CD4-positive, alpha-beta T cell (primary cell): Measurements from ENCODE around the gene SRPRB. TPM values are rescaled to one million over a fixed set of nuclear protein-coding genes. Genes with fewer than 3 reads are reported as not detected.

Experiments
- ATAC-seq: fragments of 200-7000 bp; cut with Tn5 transposase; one replicate; pipeline ENCODE4 v1.10.0; 2022; ENCODE audit warnings: mild to moderate bottlenecking; ENCODE audit not compliant: poor library complexity
- CTCF ChIA-PET: fragments of 350-600 bp; sonication (Branson Sonifier 250); formaldehyde crosslinking; loops from one replicate; lab custom pipeline; 2021; ENCODE audit warnings: antibody characterized with exemption, inconsistent platforms; lab: Charles Lee
- POLR2A ChIA-PET: fragments of 350-600 bp; sonication (Branson Sonifier 250); formaldehyde crosslinking; loops from one replicate; lab custom pipeline; 2021; ENCODE audit warnings: antibody characterized with exemption, inconsistent platforms; lab: Charles Lee
- DNase-seq, 14 experiments: peaks; one replicate each; pipeline ENCODE4 v3.0.0-alpha.2; 2013 to 2020; ENCODE audit warnings: mixed read lengths in 2 of 14
- H3K27ac ChIP-seq, 2 donors: one replicate each; pipeline versions ENCODE4 v1.5.1 to v1.7.0; 2013; ENCODE audit warnings: low read length in 2 of 2, low read depth in 1 of 2, mild to moderate bottlenecking in 1 of 2
- H3K27me3 ChIP-seq, 2 experiments: 1 replicate in 1 of 2; 2 replicates in 1 of 2; pipeline versions ENCODE4 v1.6.1 to v1.7.0; 2013; ENCODE audit warnings: low read length in 2 of 2, control low read depth in 1 of 2, mild to moderate bottlenecking in 1 of 2, moderate library complexity in 1 of 2; ENCODE audit not compliant: insufficient read depth in 2 of 2, control insufficient read depth in 1 of 2
- H3K36me3 ChIP-seq: one replicate; pipeline ENCODE4 v1.6.1; 2013; ENCODE audit warnings: low read length, control low read depth; ENCODE audit not compliant: insufficient read depth
- H3K4me1 ChIP-seq: one replicate; pipeline ENCODE4 v1.6.1; 2013; ENCODE audit warnings: low read length, control low read depth; ENCODE audit not compliant: insufficient read depth
- H3K4me3 ChIP-seq: one replicate; pipeline ENCODE4 v1.5.1; 2013; ENCODE audit warnings: mild to moderate bottlenecking, low read length, moderate library complexity
- H3K9me3 ChIP-seq, 2 experiments: 1 replicate in 1 of 2; 2 replicates in 1 of 2; pipeline versions ENCODE4 v1.6.1 to v1.7.0; 2013; ENCODE audit warnings: low read length in 2 of 2, mild to moderate bottlenecking in 2 of 2, control low read depth in 1 of 2, moderate library complexity in 1 of 2; ENCODE audit not compliant: control insufficient read depth in 1 of 2, insufficient read depth in 1 of 2
- H3K27ac Mint-ChIP-seq: one replicate; pipeline ENCODE4 v1.8.0; 2020; ENCODE audit warnings: mixed read lengths
- H3K27me3 Mint-ChIP-seq: one replicate; pipeline ENCODE4 v1.8.0; 2021; ENCODE audit warnings: mixed read lengths
- H3K36me3 Mint-ChIP-seq: one replicate; pipeline ENCODE4 v1.8.0; 2021; ENCODE audit warnings: low read depth, mixed read lengths
- H3K4me1 Mint-ChIP-seq: one replicate; pipeline ENCODE4 v1.8.0; 2021; ENCODE audit warnings: low read depth, mixed read lengths
- H3K4me3 Mint-ChIP-seq: one replicate; pipeline ENCODE4 v1.8.0; 2020; ENCODE audit warnings: mild to moderate bottlenecking, mixed read lengths
- H3K9me3 Mint-ChIP-seq: one replicate; pipeline ENCODE4 v1.8.0; 2020; ENCODE audit warnings: mixed read lengths
- intact Hi-C, 2 experiments: fragments of 100-400 bp; cut with DNase I in 1 of 2; cut with micrococcal nuclease in 1 of 2; formaldehyde crosslinking; loops; one replicate each; pipeline versions ENCODE4 v1.15.1 to v1.9.0; 2023 to 2025; cut with DNase I, micrococcal nuclease
- total RNA-seq, 174 experiments: library from RNA in 2 of 174; stranded (reverse) in 2 of 174; gene quantifications; one replicate each; pipeline ENCODE4 v1.2.3 and lab custom pipeline; 2021 to 2026
- TF ChIP-seq, protein P1 (sequence below): fragments of 200-600 bp; IDR thresholded peaks from one replicate; pipeline ENCODE4 v1.8.0; 2022; ENCODE audit warnings: antibody characterized with exemption, mild to moderate bottlenecking

Gene SRPRB
- total RNA-seq, 2 experiments from 2014 or later, result 19.1 to 19.9 TPM

GRCh38 chr3:133759740-133760305 is 45.8 kb upstream of the SRPRB start:
- Mint-ChIP-seq H3K9me3 (no peaks in the 10 kb centered on the region), H3K4me3 (no peak overlapping the region), H3K4me1 (no peaks in the 10 kb centered on the region), H3K27ac (no peak overlapping the region), H3K36me3 (no peaks in the 10 kb centered on the region), H3K27me3 (peaks cover 17% of the 10 kb centered on the region)
- Histone ChIP-seq H3K27ac (no peak overlapping the region), H3K4me1 (no peaks in the 10 kb centered on the region), H3K9me3 (no peaks in the 10 kb centered on the region), H3K27me3 (peaks cover 3% of the 10 kb centered on the region in 2 experiments), H3K4me3 (no peak overlapping the region), H3K36me3 (no peaks in the 10 kb centered on the region)
- intact Hi-C loops, result loop anchor here in 1 of 2 experiments (10.0 kb wide), 1 partner anchor 115 kb away; no protein-coding TSS in a partner anchor
- CTCF ChIA-PET, result interaction anchor here (0.8 kb wide), 1 partner anchor 7 kb away, joined by 3 read pairs; no protein-coding TSS in a partner anchor
- DNase-seq (no peak), ATAC-seq (no peak)
- POLR2A ChIA-PET, result no interaction called here
- TF ChIP-seq, protein P1, sequence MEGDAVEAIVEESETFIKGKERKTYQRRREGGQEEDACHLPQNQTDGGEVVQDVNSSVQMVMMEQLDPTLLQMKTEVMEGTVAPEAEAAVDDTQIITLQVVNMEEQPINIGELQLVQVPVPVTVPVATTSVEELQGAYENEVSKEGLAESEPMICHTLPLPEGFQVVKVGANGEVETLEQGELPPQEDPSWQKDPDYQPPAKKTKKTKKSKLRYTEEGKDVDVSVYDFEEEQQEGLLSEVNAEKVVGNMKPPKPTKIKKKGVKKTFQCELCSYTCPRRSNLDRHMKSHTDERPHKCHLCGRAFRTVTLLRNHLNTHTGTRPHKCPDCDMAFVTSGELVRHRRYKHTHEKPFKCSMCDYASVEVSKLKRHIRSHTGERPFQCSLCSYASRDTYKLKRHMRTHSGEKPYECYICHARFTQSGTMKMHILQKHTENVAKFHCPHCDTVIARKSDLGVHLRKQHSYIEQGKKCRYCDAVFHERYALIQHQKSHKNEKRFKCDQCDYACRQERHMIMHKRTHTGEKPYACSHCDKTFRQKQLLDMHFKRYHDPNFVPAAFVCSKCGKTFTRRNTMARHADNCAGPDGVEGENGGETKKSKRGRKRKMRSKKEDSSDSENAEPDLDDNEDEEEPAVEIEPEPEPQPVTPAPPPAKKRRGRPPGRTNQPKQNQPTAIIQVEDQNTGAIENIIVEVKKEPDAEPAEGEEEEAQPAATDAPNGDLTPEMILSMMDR, result no peak

GRCh38 chr3:133760916-133761315 is 44.7 kb upstream of the SRPRB start:
- H3K4me3 ChIP-seq, result no peak overlapping the region
- no peak overlapping the region for H3K27ac ChIP-seq
- no peaks in the 10 kb centered on the region for H3K36me3 Mint-ChIP-seq
- ATAC-seq, result no peak
- DNase-seq, result no peak
- TF ChIP-seq, protein P1, result no peak
- no peaks in the 10 kb centered on the region for H3K4me1 Mint-ChIP-seq
- ChIA-PET CTCF (no interaction called here), POLR2A (no interaction called here)
- H3K9me3 ChIP-seq, result no peaks in the 10 kb centered on the region
- H3K4me3 Mint-ChIP-seq, result no peak overlapping the region
- H3K36me3 ChIP-seq, result no peaks in the 10 kb centered on the region
- intact Hi-C loops, result no loop called here
- no peaks in the 10 kb centered on the region for H3K4me1 ChIP-seq
- H3K27me3 Mint-ChIP-seq, result peaks cover 23% of the 10 kb centered on the region
- H3K27me3 ChIP-seq, result peaks cover 3% of the 10 kb centered on the region in 2 experiments
- no peaks in the 10 kb centered on the region for H3K9me3 Mint-ChIP-seq
- H3K27ac Mint-ChIP-seq, result no peak overlapping the region

GRCh38 chr3:133761605-133762484 is 43.8 kb upstream of the SRPRB start:
- H3K27me3 ChIP-seq, result peaks cover 3% of the 10 kb centered on the region in 2 experiments
- TF ChIP-seq, protein P1, result no peak
- no peaks in the 10 kb centered on the region for H3K36me3 ChIP-seq
- ChIA-PET CTCF (no interaction called here), POLR2A (no interaction called here)
- Mint-ChIP-seq H3K4me1 (no peaks in the 10 kb centered on the region), H3K36me3 (no peaks in the 10 kb centered on the region), H3K4me3 (no peak overlapping the region), H3K27ac (no peak overlapping the region), H3K27me3 (peaks cover 23% of the 10 kb centered on the region), H3K9me3 (no peaks in the 10 kb centered on the region)
- no peak for DNase-seq
- intact Hi-C loops, result no loop called here
- H3K4me1 ChIP-seq, result no peaks in the 10 kb centered on the region
- ATAC-seq, result no peak
- no peak overlapping the region for H3K4me3 ChIP-seq
- H3K9me3 ChIP-seq, result no peaks in the 10 kb centered on the region
- H3K27ac ChIP-seq, result no peak overlapping the region
